GM15510 (cell line): ENCODE measurements around the gene ESYT2.

Experiments
- POLR2A ChIP-seq: IDR thresholded peaks from 3 replicates; pipeline ENCODE4 v1.6.1; 2011; ENCODE audit warnings: borderline replicate concordance; ENCODE audit not compliant: insufficient read length; ENCODE audit errors: extremely low read depth

The ESYT2 gene

DNA sequence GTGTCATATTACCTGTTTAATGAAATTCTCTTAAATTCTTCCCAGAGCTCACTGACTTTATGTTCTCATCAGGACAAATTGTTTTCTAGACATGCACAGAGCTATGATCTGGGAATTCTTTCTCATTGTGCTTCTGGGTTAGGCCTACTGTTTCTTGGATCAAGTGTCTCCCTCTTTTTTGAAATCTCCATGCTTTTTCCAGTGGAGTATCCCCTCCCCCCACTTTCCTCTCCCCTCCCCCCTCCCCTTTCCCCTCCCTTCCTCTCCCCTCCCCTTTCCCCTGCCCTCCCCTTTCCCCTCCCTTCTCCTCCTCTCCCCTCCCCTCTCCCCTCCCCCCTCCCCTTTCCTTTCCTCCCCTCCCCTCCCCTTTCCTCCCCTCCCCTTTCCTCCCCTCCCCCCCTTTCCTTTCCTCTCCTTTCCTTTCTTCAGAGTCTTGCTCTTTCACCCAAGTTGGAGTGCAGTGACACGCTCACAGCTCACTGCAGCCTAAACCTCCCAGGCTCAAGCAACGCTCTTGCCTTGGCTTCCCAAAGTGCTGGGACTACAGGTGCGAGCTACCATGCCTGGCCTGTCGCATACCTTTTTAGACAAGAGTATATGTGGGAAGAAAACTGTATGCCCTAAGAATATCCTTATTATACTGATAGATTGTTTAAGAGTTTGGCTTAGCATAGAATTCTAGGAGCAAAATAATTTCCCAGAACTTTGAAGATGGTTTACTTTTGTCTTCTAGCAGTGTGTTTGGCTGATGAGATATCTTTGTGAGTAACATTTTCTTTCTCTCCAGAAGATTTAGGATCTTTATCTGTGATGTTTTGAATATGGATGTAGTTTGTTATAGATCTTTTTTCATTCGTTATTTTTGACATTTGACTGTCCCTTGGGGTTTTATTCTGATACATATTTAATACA, 29.5 kb upstream of the ESYT2 start:
- TF ChIP-seq POLR2A, result no peak

DNA sequence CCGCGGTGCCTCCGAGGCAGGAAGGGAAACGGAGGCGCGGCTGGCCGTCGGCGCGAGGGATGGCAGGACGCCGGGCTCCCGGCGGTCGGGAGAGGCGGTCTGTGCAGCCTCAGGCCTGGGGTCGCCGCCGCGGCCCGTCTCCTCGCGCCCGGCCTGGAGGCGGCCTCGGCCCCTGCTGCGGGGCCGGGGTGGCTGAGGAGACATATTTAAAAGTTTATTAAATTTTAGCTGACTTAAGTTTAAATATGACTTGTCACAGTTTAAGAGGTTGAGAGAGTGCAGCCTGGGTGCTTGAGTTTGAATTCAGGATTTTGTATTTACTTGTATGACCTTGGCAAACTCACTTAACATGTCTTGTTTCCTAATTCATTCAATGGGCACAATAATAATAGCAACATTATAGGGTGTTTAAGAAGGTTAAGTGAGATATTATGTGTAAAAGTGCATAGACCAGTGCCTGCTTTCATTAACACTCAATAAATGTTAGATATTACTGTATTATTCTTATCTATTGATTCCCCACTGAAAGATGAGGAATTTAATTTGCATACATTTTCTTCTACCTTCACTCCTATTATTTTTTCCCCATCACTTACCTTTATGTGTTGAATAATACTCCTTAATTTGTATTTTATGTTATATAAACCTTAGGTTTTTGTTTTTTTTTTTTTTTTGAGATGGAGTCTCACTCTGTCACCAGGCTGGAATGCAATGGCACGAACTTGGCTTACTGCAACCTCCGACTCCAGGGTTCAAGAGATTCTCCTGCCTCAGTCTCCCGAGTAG, 27.8 kb upstream of the ESYT2 start:
- TF ChIP-seq POLR2A, result no peak

DNA sequence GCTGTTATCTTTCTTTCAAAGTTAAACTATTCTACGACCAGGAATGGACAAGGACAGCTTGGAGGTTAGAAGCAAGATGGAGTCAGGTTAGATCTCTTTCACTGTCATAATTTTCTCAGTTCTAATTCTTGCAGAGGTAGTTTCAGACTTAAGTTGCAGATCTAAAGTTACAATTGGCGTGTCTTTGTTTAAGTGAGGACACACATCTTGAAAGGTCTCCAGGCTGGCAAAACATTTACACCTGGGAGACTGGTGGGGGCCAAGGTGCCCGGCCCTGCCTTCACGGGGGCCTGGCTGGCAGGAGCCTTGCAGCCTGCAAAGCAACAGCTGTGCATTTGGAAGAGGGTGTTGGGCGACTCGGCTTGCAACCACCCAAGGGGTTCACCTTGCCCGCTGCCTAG, 25.4 kb upstream of the ESYT2 start:
- no peak for TF ChIP-seq POLR2A

DNA sequence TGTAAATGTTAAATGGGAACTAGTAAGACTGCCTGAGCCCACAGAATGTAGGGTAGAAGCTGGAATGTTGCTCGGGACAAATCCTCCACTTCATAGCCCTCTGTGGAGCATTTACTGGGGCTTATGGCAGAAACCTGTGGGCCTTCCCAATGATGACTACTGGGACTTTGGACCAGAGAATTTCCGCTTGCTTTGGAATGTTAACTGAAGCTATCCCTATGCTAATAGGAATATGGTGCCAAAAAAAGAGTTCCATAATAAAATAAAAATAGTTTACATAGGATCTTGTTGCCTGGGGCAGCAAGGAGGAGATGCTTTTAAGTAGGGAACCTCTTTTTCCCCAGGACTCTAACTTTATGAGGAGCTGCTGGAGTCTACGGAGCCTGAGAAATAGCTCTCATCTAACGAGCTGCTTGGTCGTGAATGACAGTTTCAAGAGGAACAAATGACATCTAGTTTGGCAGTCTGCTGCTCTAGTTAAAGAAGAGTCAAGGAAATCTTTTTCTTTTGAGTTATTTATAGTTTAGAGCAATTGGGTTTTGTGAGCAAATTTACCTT, 21.3 kb upstream of the ESYT2 start:
- TF ChIP-seq POLR2A, result no peak

DNA sequence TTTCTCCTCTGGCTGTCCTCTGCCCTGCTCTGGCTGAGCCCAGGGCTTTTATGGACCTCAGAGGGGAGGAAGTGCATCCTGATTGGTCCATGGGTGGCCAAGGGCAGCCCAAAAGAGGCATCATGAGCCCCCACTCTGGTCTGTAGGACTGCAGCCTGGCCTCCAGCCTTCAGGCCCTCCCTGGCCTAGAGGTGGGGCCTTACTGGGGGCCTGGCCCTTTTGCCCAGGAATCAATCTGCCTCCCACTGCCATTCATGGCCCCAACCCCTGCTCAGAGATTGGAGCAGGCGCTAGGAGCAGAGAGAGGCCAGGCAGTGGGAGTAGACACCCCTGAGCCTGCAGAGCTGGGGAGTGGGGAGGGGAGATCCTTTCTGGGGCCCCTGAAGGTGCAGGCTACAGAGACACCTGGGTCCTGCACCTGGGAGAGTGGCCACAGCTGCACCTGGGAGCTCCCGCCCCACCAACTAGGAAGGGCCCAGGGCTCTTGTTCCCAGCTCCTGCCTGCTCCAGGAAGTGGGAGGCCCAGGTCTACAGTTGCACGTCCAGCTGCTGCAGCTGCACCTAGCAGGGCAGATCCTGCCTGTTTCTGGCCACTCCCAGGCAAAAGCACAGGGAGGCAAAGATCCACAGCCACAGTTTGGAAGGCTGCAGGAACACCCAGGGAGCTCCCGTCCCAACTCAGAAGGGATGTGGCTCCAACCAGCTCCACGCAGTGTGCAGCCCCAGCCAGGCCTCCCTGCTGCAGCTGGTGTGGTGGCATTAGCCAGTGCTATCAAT, 20.6 kb upstream of the ESYT2 start:
- TF ChIP-seq POLR2A, result no peak

DNA sequence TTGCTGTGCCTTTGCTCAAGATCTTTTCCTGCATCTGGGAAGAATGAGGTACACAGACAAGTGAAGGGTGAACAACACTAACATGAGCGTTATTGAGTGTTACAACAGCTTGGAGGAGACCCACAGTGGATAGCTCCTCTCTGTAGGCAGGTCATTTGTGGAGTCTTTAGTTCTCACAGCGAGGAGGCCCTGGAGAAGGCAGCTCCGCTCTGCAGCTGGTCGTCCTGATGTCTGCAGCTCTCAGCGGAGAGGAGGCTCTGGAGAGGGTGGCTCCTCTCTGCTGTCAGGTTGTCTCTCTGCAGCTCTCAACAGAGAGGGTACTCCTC, 20.1 kb upstream of the ESYT2 start:
- TF ChIP-seq POLR2A, result no peak

DNA sequence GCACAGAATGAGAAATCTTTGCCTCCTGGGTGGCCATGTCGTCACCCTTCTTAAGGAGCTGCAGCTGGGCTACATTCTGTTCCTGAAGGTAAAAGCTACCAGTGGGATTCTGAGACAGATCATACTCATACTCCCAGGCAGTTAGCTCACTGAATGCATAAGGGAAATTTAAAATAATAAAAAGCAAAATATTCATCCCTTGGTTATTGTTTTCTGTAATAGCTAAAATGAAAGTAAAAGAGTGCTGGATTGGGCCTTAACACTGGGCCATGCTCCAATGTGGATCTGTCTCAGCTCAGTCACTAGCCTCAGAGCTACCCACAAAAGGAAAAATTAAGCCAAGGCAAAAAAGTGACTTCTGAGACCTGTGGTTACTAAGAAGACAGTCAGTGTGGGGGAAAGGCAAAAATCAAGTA, 18.1 kb upstream of the ESYT2 start:
- no peak for TF ChIP-seq POLR2A

DNA sequence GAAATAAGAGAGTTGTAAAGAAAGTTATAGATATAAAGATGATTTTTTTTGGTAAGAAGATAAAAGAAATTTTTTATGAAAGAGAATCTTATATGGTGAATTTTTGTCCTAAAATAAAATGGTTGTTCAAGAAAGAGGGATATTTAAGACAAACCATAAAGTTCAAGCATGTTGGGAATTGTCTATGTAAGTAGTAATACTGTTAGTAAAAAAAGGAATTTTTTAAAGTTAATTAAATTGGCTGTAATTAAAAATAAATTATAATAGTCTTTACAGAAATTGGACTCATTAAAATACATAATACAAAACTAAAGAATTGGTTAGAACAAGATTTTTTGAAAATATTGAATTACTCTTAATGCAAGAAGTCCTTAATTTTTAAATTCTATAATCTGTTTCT, 17.0 kb upstream of the ESYT2 start:
- TF ChIP-seq POLR2A, result no peak

DNA sequence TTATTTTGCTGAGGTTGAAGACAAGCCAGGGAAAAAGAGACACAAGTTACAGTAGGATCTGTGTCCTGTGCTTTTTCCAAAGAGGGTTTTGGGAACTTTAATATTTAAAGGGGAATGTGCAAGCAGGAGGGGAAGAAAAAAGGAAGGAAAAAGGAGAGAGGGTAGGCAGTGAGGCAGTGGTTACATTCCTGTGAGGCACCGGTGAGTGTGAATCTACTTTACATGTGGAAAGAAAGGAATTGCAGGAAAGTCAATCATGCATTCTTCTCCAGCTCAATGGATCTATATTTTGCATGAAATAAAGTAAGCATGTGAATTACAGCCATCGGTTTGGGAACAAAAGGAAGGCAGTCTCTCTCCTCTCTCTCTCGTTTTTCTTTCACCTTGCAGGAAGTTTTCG, 14.5 kb upstream of the ESYT2 start:
- TF ChIP-seq POLR2A, result no peak

DNA sequence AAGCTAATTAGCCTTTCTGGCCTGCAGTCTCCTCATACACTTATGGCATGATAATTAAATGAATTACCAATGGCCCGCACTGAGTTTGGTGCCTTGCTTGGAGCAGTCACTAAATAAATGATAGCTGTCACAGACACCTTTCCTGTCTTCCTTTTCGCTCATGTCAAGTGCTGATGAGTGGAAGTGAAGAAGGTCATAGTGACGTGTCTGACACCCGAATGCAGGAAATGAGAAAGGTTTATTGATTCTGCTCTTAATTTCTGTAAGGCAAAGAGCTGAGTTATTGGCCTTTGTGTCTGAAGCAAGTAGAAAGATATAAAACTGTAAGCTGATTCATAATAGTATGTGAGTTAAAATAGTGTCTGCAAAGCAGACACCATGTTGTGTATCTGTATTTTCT, 13.2 kb upstream of the ESYT2 start:
- TF ChIP-seq POLR2A, result no peak

DNA sequence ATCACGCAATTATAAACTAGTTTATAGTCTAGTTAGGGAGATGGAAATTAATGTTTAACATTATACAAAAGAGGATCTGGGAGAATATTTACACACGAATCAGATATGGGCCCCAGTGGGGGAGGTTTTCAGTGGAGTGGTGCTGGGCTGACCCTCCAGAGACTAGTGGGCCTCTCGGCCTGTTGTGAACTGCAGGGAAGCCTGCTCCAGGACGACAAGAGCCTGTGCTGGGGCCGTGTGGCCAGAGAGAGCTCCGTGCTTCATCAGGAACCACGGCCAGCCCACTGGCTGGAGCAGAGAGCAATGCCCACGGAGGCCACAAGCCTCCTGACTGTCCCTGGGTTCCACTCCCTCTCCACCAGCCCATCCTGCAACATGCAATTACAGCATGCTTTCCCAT, 11.3 kb upstream of the ESYT2 start:
- no peak for TF ChIP-seq POLR2A

DNA sequence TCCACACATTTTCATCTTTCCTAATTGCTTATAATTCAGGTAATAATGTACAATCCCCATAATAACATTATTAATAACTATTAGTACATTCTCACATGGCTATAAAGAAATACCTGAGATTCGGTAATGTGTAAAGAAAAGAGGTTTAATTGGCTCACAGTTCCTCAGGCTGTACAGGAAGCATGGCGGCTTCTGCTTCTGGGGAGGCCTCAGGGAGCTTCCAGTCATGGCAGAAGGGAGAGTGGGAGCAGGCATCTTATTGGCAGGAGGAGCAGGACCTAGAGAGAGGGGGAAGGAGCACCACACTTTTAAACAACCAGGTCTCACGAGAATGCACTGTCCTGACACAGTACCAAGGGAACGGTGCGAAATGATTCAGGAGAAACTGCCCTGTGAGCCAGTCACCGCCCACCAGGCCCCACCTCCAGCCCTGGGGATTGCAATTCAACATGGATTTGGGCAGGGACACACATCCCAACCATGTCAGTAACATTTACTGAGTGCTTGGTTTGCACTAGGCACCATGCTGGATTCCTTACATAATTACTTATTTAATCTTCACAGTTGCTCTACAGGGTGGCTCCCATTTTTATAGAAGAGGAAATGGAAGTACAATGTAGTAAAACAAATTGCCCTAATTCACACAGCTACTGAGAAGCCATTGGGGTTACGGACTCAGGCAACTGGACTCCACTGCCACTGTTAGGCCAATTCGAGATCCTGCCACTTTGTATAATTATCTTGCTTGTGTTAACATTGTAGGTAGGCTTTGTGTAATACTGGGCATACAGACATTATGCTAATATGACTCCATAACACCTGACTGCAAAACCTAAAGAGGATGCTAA, 8.7 kb upstream of the ESYT2 start:
- TF ChIP-seq POLR2A, result no peak

DNA sequence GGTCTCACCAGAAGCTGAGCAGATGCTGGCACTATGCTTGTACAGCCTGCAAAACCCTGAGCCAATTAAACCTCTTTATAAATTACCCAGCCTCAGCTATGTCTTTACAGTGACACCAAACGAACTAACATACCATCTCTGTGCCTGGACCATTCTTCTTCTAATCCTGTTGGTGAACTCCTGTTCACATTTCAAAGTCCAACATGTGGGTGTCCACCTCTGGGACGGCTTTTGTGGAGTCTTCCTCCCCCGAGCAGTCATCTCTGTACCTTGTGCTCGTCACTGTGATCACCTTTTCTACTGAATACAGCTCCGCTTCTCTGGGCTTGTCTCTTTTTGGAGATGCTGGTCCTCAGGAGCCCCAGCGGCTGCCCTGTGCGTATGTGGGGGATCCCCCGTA, 7.4 kb upstream of the ESYT2 start:
- TF ChIP-seq POLR2A, result no peak
